Measurements from ENCODE around the gene TCEA2. TPM values are rescaled to one million over a fixed set of nuclear protein-coding genes. Genes with fewer than 3 reads are reported as not detected.

Gene TCEA2
- total RNA-seq, 1 experiment from 2014 or later = 38.5 TPM

GRCh38 chr20:64113444-64113775, 50.4 kb downstream of the TCEA2 start:
- Histone ChIP-seq H3K4me1 (ENCODE audit: control insufficient read depth, insufficient read depth, low read length) (no peaks in the 10 kb centered on the region; the same call in 1 of the 2 replicates), H3K9me3 (ENCODE audit: control insufficient read depth, insufficient read depth, low read depth, low read length) (no peaks in the 10 kb centered on the region), H3K27me3 (ENCODE audit: control insufficient read depth, insufficient read depth, low read length) (no peaks in the 10 kb centered on the region), H3K27ac (ENCODE audit: low read length) (no peak overlapping the region), H3K36me3 (ENCODE audit: control insufficient read depth, insufficient read depth, low read length) (no peaks in the 10 kb centered on the region), H3K4me3 (ENCODE audit: low read depth in 2 of 2, low read length in 2 of 2) (no peak overlapping the region)
- CTCF ChIA-PET = interaction anchor here (0.6 kb wide), 1 partner anchor 11 kb away, joined by 3 read pairs; no protein-coding TSS in a partner anchor
- no peak for TF ChIP-seq CTCF (IDR thresholded peaks at IDR 0.05)
- TF ChIP-seq TCF7L2 (IDR thresholded peaks at IDR 0.05; ENCODE audit: low read depth, low read length) = no peak
- TF ChIP-seq SIN3A (IDR thresholded peaks at IDR 0.05; ENCODE audit: borderline replicate concordance, insufficient read depth, low read depth, low read length) = no peak
- TF ChIP-seq REST (IDR thresholded peaks at IDR 0.05; ENCODE audit: insufficient read depth in 1 of 2, low read depth in 2 of 2, low read length in 1 of 2) = no peak
- TF ChIP-seq POLR2AphosphoS5 (IDR thresholded peaks at IDR 0.05; ENCODE audit: low read depth, low read length) = no peak
- BruUV-seq (replicated peaks) = no TSS peak
- DNase-seq (ENCODE audit: low read depth, low spot score) (no peak), ATAC-seq (no peak)
- intact Hi-C loops (cut with micrococcal nuclease; ENCODE audit: unreplicated experiment) (no loop called here), in situ Hi-C loops (cut with HindIII; ENCODE audit: low pct_unique_long_range_greater_than_20kb, low sequenced_read_pairs) (no loop called here)
- POLR2A ChIA-PET = no interaction called here

GRCh38 chr20:64113796-64114355, 50.9 kb downstream of the TCEA2 start:
- intact Hi-C loops (cut with micrococcal nuclease; ENCODE audit: unreplicated experiment) = no loop called here

More at GRCh38 chr20:64113796-64114355, 50.9 kb downstream of the TCEA2 start:
- BruUV-seq (replicated peaks) = no TSS peak
- Histone ChIP-seq H3K27ac (ENCODE audit: low read length) (no peak overlapping the region), H3K9me3 (ENCODE audit: control insufficient read depth, insufficient read depth, low read depth, low read length) (no peaks in the 10 kb centered on the region), H3K4me1 (ENCODE audit: control insufficient read depth, insufficient read depth, low read length) (no peaks in the 10 kb centered on the region; the same call in 1 of the 2 replicates), H3K27me3 (ENCODE audit: control insufficient read depth, insufficient read depth, low read length) (no peaks in the 10 kb centered on the region), H3K36me3 (ENCODE audit: control insufficient read depth, insufficient read depth, low read length) (no peaks in the 10 kb centered on the region), H3K4me3 (ENCODE audit: low read depth in 2 of 2, low read length in 2 of 2) (no peak overlapping the region)
- no peak for DNase-seq (ENCODE audit: low read depth, low spot score)
- ATAC-seq = no peak
- TF ChIP-seq TCF7L2 (IDR thresholded peaks at IDR 0.05; ENCODE audit: low read depth, low read length) = no peak
- TF ChIP-seq SIN3A (IDR thresholded peaks at IDR 0.05; ENCODE audit: borderline replicate concordance, insufficient read depth, low read depth, low read length) = no peak
- no peak for TF ChIP-seq POLR2AphosphoS5 (IDR thresholded peaks at IDR 0.05; ENCODE audit: low read depth, low read length)
- no peak for TF ChIP-seq CTCF (IDR thresholded peaks at IDR 0.05)
- TF ChIP-seq REST (IDR thresholded peaks at IDR 0.05; ENCODE audit: insufficient read depth in 1 of 2, low read depth in 2 of 2, low read length in 1 of 2) = no peak
- ChIA-PET CTCF (interaction anchor here (0.6 kb wide), 1 partner anchor 11 kb away, joined by 3 read pairs; no protein-coding TSS in a partner anchor), POLR2A (no interaction called here)
- in situ Hi-C loops (cut with HindIII; ENCODE audit: low pct_unique_long_range_greater_than_20kb, low sequenced_read_pairs) = no loop called here

Measured in Panc1 (cell line).